Neural cell (in vitro differentiated cells): ENCODE measurements around the gene MXD1.

ENCODE experiments used
- EZH2 ChIP-seq: fragments of 200-600, 300-800 bp; shearing (Covaris generic), sonication (generic); IDR thresholded peaks from 2 replicates; pipeline ENCODE4 v1.6.1; 2014; ENCODE audit warnings: antibody characterized with exemption, low read length, borderline replicate concordance, mild to moderate bottlenecking; ENCODE audit not compliant: insufficient read depth, poor library complexity, severe bottlenecking
- POLR2AphosphoS5 ChIP-seq: IDR thresholded peaks from 2 replicates; pipeline ENCODE4 v1.6.1; 2012
- TAF1 ChIP-seq: IDR thresholded peaks from 2 replicates; pipeline ENCODE4 v1.6.1; 2012; ENCODE audit warnings: low read depth
- TF ChIP-seq, protein P1 (sequence below): fragments of 450-650 bp; IDR thresholded peaks from 2 replicates; pipeline ENCODE4 v1.5.1; 2014; ENCODE audit warnings: antibody characterized with exemption, mild to moderate bottlenecking, moderate library complexity; ENCODE audit not compliant: poor library complexity, severe bottlenecking

DNA sequence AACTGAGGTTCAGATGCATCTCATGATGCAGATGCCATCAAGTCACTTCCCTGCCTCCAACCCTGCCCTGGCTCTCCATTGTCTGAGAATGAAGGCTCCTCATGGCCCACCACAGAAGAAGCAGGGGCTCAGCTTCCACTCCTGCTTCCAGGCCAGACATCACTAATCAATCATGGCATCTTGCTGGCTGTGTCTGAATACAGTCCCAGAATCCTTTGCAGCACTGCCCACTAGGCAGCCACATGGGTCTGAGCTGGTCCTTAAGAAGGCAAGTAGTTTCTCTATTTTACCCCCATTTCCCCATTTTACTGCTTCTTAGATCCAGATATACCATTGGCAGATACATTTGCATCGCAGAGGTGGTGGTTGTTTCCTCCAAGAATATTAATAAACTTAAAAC, 39.2 kb downstream of the MXD1 start:
- TF ChIP-seq, protein P1, sequence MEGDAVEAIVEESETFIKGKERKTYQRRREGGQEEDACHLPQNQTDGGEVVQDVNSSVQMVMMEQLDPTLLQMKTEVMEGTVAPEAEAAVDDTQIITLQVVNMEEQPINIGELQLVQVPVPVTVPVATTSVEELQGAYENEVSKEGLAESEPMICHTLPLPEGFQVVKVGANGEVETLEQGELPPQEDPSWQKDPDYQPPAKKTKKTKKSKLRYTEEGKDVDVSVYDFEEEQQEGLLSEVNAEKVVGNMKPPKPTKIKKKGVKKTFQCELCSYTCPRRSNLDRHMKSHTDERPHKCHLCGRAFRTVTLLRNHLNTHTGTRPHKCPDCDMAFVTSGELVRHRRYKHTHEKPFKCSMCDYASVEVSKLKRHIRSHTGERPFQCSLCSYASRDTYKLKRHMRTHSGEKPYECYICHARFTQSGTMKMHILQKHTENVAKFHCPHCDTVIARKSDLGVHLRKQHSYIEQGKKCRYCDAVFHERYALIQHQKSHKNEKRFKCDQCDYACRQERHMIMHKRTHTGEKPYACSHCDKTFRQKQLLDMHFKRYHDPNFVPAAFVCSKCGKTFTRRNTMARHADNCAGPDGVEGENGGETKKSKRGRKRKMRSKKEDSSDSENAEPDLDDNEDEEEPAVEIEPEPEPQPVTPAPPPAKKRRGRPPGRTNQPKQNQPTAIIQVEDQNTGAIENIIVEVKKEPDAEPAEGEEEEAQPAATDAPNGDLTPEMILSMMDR = no peak
- TF ChIP-seq POLR2AphosphoS5 (no peak), EZH2 (no peak), TAF1 (no peak)
